Measurements from ENCODE around the gene DCLK1.

- TF ChIP-seq POLR2AphosphoS5 (IDR thresholded peaks at IDR 0.05; ENCODE audit: low read depth, low read length): no peak
- no peak for TF ChIP-seq TAF1 (IDR thresholded peaks at IDR 0.05; ENCODE audit: borderline replicate concordance, insufficient read depth, low read length)
- no peak for TF ChIP-seq SIN3A (IDR thresholded peaks at IDR 0.05; ENCODE audit: borderline replicate concordance, insufficient read depth, low read length)
These were observed 350.6 kb downstream of the DCLK1 start for GRCh38 chr13:35780613-35781012.
